HG02571 (cell line): Measurements from ENCODE around the gene PIGN.

ENCODE experiments used
- ATAC-seq: cut with Tn5 transposase; IDR thresholded peaks from one replicate; pipeline ENCODE4 v1.9.1; 2021; ENCODE audit warnings: mild to moderate bottlenecking, moderate library complexity; ENCODE audit not compliant: unreplicated experiment

PIGN gene

GRCh38 chr18:62018034-62018758 is 168.7 kb downstream of the PIGN start:
- no peak for ATAC-seq

- ATAC-seq, result no peak
These were observed 169.2 kb downstream of the PIGN start for GRCh38 chr18:62017618-62018017.

- no peak for ATAC-seq
These were observed 175.4 kb downstream of the PIGN start for GRCh38 chr18:62011416-62011815.

- ATAC-seq, result no peak
These were observed 177.3 kb downstream of the PIGN start for GRCh38 chr18:62009521-62009920.

- no peak for ATAC-seq
These were observed 185.5 kb downstream of the PIGN start for GRCh38 chr18:62001396-62001795.

GRCh38 chr18:61998957-61999356 is 187.9 kb downstream of the PIGN start:
- ATAC-seq, result no peak

- ATAC-seq, result no peak
These were observed 188.5 kb downstream of the PIGN start for GRCh38 chr18:61998335-61998734.

GRCh38 chr18:61995618-61996017 is 191.2 kb downstream of the PIGN start:
- no peak for ATAC-seq

- no peak for ATAC-seq
These were observed 193.0 kb downstream of the PIGN start for GRCh38 chr18:61993831-61994230.

- no peak for ATAC-seq
These were observed 193.9 kb downstream of the PIGN start for GRCh38 chr18:61992923-61993322.

GRCh38 chr18:61992285-61992684 is 194.6 kb downstream of the PIGN start:
- no peak for ATAC-seq

- no peak for ATAC-seq
These were observed 195.0 kb downstream of the PIGN start for GRCh38 chr18:61991836-61992235.

- ATAC-seq, result no peak
These were observed 195.7 kb downstream of the PIGN start for GRCh38 chr18:61991201-61991600.
